Stimulated activated CD8-positive, alpha-beta memory T cell treated with anti-CD3 and anti-CD28 coated beads, Interleukin-2, amount 100 ng/mL, for 1 hour (primary cell): Measurements from ENCODE around the gene ADAT3.
A peak's percentile ranks its signal among the peaks of the same experiment; 100 is the strongest.

Experiments
- DNase-seq, 2 donors: peaks; one replicate each; pipeline ENCODE4 v3.0.0-alpha.2; 2020; ENCODE audit warnings: low read depth in 2 of 2

The ADAT3 gene

GRCh38 chr19:1912760-1913505 lies 7.7 kb downstream of the ADAT3 start:
- no peak for DNase-seq

DNA sequence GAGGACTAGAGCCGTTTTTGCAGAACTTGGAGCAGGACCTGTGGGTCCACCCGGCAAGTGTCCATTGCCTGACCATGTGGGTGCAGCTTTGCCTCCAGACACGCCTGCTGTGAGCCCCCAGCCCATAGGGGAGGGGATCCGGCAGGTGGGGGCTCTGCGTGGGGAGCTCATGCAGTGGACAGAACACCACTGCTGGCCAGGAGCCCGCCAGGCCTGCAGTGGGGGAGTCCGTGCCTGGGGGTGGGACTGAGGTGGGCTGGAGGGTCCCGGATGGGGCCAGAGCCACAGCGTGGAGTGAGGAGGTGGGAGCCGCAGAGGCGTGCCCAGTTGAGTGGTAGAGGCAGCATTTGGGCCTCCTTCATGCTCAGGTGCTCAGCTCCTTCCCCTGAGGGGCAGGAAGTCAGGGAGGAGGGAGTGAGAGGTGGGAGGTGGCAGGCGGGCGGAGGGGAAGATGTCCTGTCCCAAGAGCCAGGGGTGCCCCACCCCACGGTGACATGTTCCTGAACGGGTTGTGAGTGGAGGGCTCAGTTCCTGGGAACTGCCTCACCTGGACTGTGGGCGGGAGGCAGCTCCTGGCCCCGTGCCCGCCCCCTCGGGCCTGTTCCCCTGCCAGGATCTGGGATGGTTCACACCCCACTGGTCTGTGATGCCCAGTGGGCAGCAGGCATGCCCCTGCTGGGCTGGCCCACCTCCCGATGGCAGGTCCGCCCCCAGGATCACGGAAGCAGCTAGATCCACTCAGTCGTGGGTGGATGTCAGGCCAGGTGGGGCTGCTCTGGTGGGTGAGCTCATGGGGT lies 8.8 kb downstream of the ADAT3 start:
- no peak for DNase-seq

- no peak for DNase-seq
Observed at GRCh38 chr19:1914826-1915341, 9.7 kb downstream of the ADAT3 start.

DNA sequence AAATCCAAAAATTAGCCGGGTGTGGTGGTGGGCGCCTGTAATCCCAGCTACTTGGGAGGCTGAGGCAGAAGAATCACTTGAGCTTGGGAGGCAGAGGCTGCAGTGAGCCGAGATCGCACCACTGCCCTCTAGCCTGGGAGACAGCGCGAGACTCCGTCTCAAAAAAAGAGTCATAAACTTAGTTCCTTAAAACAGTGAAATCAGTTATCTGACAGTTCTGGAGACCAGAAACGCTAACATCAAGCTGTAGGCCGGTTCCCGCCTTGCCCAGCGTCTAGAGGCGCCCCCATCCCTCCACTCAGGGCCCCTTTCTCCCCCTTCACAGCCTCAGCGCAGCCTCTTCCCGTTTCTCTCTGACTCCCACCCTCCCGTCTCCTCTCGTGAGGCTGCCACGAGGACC lies 11.9 kb downstream of the ADAT3 start:
- DNase-seq = no peak

GRCh38 chr19:1917926-1918325 lies 12.7 kb downstream of the ADAT3 start:
- no peak for DNase-seq

DNA sequence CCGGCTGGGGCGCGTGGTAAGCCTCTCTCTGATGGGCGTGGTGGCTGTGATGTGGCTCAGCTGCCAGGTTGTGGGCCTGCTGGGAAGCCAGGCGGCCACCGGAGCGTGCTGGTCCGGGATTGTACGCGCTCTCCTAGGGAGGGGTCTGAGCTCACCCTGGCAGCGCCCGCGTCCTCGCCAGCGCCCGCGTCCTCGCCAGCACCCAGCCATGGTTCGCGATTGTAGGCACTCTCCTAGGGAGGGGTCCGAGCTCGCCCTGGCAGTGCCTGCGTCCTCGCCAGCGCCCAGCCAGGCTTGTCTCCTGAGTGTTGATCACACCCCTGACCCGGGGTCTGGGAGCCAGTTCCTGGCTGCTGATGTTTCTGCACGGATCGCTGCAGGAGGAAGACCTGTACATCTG lies 13.8 kb downstream of the ADAT3 start:
- no peak for DNase-seq

- no peak for DNase-seq
Observed at GRCh38 chr19:1920644-1921043, 15.4 kb downstream of the ADAT3 start.

- DNase-seq = no peak
Observed at GRCh38 chr19:1921326-1921725, 16.1 kb downstream of the ADAT3 start.

DNA sequence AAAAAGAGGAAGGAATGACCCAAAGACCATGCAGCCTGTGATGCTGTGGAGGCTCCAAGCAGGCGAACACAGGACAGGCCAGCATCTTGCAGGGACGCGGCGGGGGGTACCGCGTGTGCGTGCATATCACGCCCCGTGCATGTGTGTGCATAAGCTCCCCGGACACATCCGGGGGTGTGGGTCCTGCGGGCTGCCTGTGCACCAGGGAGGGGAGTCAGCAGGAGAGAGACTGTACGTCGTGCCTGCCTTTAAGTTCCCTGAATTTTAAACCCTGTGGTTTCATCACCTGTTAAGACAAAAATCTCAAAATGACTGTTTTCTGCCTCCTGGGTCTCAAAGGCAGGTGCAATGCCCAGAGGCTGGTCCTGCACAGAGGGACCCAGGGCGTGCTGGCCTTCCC lies 16.6 kb downstream of the ADAT3 start:
- no peak for DNase-seq

GRCh38 chr19:1922803-1923202 lies 17.6 kb downstream of the ADAT3 start:
- DNase-seq = no peak

DNA sequence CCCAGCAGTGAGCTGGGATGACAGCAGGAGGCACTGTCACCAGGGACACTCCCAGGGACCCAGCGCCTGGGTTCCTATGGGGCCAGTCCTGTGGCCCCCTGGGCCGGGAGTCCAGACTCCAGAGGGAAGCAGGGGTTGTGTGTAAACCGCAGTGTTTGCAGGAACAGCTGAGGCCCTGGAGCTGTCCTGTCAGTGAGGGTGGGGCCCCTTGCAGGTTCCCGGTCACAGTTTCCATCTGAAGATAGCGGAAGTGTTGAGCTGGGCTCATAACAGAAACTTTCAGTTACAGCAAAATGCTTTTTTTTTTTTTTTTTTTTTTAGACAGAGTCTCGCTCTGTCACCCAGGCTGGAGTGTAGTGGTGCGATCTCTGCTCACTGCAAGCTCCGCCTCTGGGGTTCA lies 18.1 kb downstream of the ADAT3 start:
- no peak for DNase-seq

DNA sequence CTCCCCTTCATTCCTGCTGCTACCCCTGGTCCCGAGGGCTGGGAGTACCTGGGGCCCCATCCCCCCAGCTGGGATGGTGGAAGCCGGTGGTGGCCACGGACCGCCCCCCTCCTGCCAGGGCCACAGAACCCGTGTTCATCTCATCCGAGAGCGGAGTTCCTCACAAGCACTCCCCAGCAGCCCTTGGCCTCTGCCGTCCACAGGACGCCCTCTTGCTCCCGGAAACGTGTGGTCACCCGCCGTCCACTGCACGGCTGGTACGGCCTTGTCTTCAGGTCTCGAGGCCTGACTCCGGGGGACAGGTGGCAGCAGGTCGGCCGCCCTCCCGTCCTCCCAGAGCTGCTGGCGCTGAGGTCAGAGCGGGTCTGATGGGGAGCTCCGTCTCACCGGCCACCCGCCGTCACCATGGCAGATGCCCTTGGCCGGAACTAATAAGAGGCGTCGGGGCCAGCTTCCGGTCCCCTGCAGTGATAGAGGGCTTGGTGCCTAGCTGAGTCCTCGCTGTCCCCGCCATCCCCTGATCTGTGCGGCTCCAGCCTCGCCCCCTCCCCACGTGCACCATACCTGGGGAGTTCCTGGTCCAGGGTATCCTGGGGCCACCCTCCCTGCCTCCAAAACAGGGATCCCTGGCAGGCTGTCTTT lies 19.2 kb downstream of the ADAT3 start:
- no peak for DNase-seq

GRCh38 chr19:1925544-1925943 lies 20.3 kb downstream of the ADAT3 start:
- DNase-seq = no peak

DNA sequence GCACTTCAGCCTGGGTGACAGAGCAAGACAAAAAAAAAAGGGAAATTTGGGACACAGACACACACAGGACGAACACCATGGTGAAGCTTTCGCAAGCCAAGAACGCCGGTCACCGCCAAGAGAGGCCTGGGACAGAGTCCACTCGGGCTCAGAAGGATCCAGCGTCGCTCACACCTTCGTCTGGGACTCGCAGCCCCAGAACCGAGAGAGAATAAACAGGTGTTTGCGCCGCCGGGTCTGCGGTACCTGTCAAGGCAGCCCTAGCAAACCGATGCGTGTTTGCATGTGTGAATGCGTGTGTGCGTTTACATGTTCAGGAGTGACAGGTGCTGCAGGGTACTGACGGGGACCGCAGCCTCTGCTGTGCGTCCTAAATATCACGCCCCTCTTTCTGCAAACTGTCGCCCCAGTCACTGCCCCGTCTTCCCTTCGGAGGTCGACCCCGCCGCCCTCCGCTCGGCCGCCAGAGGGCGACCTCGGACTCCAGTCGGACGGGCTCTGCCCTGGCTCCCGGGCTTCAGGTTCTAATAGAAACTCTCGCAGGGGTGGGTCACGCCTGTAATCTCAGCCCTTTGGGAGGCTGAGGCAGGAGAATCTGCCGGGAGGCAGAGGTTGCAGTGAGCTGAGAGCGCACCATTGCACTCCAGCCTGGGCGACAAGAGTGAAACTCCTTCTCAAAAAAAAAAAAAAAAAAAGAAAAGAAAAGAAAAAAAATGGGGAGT lies 24.0 kb downstream of the ADAT3 start:
- peak; percentile 69 to 71 for DNase-seq

- no peak for DNase-seq
Observed at GRCh38 chr19:1931445-1931844, 26.2 kb downstream of the ADAT3 start.

DNA sequence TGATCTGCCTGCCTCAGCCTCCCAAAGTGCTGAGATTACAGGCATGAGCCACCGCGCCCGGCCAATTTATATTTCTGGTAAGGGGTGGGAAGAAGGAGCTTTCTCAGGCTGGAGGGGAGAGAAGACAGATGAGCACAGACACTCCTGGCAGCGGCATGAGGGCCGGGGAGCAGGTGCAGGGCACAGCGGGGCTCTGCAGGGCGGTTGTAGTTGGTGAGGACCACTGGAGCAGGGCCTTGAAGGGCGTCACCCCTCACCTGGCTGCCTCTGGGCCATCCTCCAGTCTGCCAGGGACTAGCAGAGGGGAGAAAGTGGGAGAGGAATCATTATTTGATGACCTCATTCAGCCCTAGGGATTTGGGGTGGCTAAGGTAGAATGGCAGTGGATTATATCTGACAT lies 27.2 kb downstream of the ADAT3 start:
- no peak for DNase-seq

GRCh38 chr19:1933244-1933643 lies 28.0 kb downstream of the ADAT3 start:
- no peak for DNase-seq

DNA sequence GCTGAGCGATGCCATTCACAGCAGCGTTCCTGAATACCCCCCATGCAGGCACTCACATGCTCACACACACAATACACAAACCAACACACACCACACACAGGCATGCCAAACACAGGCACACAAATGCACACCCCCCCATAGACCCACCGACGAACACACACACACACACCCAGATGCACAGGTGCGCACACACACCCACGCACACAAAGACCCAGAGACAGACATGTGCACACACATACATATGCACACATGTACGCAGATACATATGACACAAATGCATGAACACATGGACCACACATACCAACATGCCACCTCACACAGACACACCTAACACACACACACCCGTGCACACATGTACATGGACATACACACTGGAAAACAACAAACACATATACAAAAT lies 28.7 kb downstream of the ADAT3 start:
- no peak for DNase-seq

DNA sequence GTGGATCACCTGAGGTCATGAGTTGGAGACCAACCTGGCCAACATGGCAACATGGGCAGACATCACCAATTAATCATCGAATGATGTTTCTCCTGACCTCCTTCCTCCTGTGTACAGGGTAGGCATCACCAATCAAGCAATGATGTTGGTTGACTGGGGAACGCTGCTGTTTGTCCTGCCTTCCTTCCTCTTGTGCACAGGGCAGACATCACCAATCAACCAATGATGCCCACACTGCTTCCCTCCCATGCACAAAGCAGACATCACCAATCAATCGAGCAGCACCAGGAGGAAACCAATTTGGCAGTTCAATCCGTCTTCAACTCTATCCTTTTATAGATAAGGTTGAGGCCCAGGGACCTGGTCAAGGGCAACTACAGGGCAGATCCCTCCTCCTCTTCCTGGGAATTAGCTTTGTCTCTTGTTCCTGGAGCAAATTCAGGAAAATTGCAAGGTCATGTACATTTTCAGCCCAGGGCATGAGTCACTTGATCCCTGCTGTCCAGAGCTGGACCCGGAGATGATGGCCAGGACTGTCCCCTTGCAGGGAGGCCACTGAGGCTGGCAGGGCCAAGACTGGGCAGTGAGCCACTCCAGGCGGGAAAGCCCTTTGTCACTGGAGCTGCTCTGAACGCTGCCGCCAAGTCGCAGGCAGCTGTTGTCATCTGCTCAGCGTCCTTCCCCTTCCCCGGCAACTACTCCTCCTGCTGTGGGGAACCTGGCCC lies 30.4 kb downstream of the ADAT3 start:
- DNase-seq = no peak

DNA sequence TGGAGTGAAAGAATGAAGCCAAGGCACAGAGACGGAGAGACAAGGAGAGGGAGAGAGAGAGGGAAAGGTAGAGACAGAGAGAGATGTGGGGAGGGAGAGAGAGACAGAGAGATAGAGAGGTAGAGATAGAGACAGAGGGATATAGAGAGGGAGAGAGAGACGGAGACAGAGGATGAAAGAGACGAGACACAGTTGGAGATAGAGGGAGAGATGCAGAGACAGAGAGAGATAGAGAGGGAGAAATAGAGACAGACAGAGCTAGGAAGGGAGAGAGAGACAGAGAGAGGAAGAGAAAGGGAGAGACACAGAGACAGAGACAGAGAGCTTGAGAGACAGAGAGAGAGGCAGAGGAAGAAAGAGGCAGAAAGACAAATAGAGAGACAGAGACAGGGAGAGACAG lies 31.2 kb downstream of the ADAT3 start:
- no peak for DNase-seq

GRCh38 chr19:1936916-1937610 lies 31.9 kb downstream of the ADAT3 start:
- DNase-seq = no peak
